Neural crest cell (in vitro differentiated cells): ENCODE measurements around the gene SLC22A2. TPM values are rescaled to one million over a fixed set of nuclear protein-coding genes. Genes with fewer than 3 reads are reported as not detected.

Experiments
- DNase-seq: peaks from one replicate; pipeline ENCODE4 v3.0.0; 2021; ENCODE audit warnings: low read depth, mixed read lengths, low spot score
- H3K27ac Mint-ChIP-seq: one replicate; pipeline ENCODE4 v1.8.0; 2021; ENCODE audit warnings: mild to moderate bottlenecking, mixed read lengths; ENCODE audit not compliant: unreplicated experiment
- H3K27me3 Mint-ChIP-seq: 2 replicates; pipeline ENCODE4 v1.8.0; 2021; ENCODE audit warnings: low read depth, mild to moderate bottlenecking, mixed read lengths
- H3K36me3 Mint-ChIP-seq: 2 replicates; pipeline ENCODE4 v1.8.0; 2021; ENCODE audit warnings: low read depth, mild to moderate bottlenecking, mixed read lengths
- H3K4me1 Mint-ChIP-seq: 2 replicates; pipeline ENCODE4 v1.8.0; 2021; ENCODE audit warnings: mixed read lengths
- H3K4me3 Mint-ChIP-seq: one replicate; pipeline ENCODE4 v1.8.0; 2021; ENCODE audit warnings: mild to moderate bottlenecking, mixed read lengths
- H3K9me3 Mint-ChIP-seq: 2 replicates; pipeline ENCODE4 v1.8.0; 2021; ENCODE audit warnings: mixed read lengths
- total RNA-seq: library from RNA; stranded (reverse); gene quantifications from 2 replicates; pipeline ENCODE4 v1.2.1, GENCODE V29; 2021
- TF ChIP-seq, protein P1 (sequence below): fragments of 200-600 bp; sonication (generic); conservative IDR thresholded peaks from 2 replicates; pipeline ENCODE4 v1.5.0; 2021; ENCODE audit warnings: antibody characterized with exemption, mild to moderate bottlenecking

Gene SLC22A2
- total RNA-seq, 1 donor from 2014 or later, result not detected

DNA sequence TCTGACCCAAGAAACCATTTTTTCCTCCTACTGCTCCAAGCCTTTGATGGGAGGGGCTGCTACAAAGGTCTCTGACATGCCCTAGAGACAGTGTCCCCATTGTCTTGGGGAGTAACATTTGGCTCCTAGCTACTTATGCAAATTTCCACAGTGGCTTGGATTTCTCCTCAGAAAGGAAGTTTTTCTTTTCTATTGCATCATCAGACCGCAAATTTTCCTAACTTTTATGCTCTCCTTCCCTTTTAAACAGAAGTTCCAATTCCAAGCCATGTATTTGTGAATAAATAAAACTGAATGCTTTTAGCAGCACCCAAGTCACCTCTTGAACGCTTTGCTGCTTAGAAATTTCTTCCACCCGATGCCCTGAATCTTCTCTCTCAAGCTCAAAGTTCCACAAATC lies 51.0 kb downstream of the SLC22A2 start:
- H3K27me3 Mint-ChIP-seq, result peaks cover 3% of the 10 kb centered on the region
- TF ChIP-seq, protein P1, sequence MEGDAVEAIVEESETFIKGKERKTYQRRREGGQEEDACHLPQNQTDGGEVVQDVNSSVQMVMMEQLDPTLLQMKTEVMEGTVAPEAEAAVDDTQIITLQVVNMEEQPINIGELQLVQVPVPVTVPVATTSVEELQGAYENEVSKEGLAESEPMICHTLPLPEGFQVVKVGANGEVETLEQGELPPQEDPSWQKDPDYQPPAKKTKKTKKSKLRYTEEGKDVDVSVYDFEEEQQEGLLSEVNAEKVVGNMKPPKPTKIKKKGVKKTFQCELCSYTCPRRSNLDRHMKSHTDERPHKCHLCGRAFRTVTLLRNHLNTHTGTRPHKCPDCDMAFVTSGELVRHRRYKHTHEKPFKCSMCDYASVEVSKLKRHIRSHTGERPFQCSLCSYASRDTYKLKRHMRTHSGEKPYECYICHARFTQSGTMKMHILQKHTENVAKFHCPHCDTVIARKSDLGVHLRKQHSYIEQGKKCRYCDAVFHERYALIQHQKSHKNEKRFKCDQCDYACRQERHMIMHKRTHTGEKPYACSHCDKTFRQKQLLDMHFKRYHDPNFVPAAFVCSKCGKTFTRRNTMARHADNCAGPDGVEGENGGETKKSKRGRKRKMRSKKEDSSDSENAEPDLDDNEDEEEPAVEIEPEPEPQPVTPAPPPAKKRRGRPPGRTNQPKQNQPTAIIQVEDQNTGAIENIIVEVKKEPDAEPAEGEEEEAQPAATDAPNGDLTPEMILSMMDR, result no peak
- H3K27ac Mint-ChIP-seq, result no peak overlapping the region
- no peak overlapping the region for H3K4me3 Mint-ChIP-seq
- DNase-seq, result no peak
- peaks cover 21% of the 10 kb centered on the region for H3K9me3 Mint-ChIP-seq
- H3K36me3 Mint-ChIP-seq, result peaks cover 9% of the 10 kb centered on the region
- H3K4me1 Mint-ChIP-seq, result no peaks in the 10 kb centered on the region

DNA sequence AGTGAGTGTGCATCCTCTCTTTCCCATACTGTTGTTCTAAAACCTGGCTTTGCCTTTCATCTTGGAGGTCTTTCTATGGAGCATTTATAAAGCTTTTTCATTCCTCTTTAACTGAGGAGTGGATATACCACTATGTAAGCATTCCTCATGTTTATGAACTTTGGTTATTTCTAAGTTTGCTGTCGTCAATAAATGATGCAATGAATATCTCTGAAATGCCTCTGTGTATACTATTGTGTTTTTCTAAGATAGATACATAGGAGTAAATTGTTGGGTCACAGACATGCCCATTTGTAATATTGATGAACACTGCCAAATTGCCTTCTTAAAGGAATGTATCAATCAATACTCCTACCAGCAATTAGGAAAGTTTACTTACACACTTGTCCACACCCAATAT lies 53.9 kb downstream of the SLC22A2 start:
- peaks cover 15% of the 10 kb centered on the region for H3K9me3 Mint-ChIP-seq
- H3K4me3 Mint-ChIP-seq, result no peak overlapping the region
- H3K36me3 Mint-ChIP-seq, result peaks cover 5% of the 10 kb centered on the region
- no peaks in the 10 kb centered on the region for H3K4me1 Mint-ChIP-seq
- no peak for DNase-seq
- no peaks in the 10 kb centered on the region for H3K27me3 Mint-ChIP-seq
- TF ChIP-seq, protein P1, result no peak
- H3K27ac Mint-ChIP-seq, result no peak overlapping the region

DNA sequence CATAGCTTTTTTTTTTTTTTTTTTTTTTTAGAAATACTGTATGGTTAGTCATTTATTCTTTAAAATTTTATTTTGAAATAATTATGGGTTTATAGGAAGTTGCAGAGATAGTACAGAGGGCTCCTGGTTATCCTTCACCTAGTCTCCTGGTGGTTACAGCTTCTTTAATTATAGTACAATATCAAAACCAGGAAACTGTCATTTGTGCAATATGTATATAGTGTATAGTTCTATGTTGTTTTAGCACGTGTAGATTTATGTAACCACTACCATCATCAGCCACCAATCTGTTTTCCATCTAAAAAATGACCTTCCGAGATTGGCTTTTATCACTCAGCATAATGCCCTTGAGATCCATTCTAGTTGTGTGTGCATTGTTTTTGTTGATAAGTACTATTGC lies 54.7 kb downstream of the SLC22A2 start:
- TF ChIP-seq, protein P1, result no peak
- no peak overlapping the region for H3K27ac Mint-ChIP-seq
- no peak overlapping the region for H3K4me3 Mint-ChIP-seq

DNA sequence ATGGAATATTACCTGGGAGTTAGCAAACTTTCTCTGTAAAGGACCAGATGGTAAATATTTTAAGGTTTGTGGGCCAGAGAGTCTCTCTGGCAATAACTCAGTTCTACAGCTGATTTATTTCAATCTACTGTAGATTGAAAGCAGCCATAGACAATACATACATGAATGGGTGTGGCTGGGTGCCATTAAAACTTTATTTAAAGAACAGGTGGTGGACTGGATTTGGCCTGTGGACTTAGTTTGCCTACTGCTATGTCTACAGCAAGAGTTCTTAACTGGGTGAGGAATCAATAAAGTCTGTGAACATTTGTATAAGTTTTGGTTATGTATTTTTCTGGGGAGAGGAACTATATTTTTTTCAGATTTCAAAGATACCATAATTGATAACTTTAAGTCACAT lies 55.1 kb downstream of the SLC22A2 start:
- peaks cover 5% of the 10 kb centered on the region for H3K36me3 Mint-ChIP-seq
- H3K4me1 Mint-ChIP-seq, result peaks cover 5% of the 10 kb centered on the region
- H3K27me3 Mint-ChIP-seq, result no peaks in the 10 kb centered on the region
- no peak overlapping the region for H3K4me3 Mint-ChIP-seq
- peaks cover 11% of the 10 kb centered on the region for H3K9me3 Mint-ChIP-seq
- no peak overlapping the region for H3K27ac Mint-ChIP-seq
- TF ChIP-seq, protein P1, result no peak
- DNase-seq, result no peak

More for the DNA sequence above, 54.7 kb downstream of the SLC22A2 start:
- H3K27me3 Mint-ChIP-seq, result no peaks in the 10 kb centered on the region
- peaks cover 1% of the 10 kb centered on the region for H3K4me1 Mint-ChIP-seq
- H3K9me3 Mint-ChIP-seq, result peaks cover 15% of the 10 kb centered on the region
- no peak for DNase-seq
- peaks cover 5% of the 10 kb centered on the region for H3K36me3 Mint-ChIP-seq

DNA sequence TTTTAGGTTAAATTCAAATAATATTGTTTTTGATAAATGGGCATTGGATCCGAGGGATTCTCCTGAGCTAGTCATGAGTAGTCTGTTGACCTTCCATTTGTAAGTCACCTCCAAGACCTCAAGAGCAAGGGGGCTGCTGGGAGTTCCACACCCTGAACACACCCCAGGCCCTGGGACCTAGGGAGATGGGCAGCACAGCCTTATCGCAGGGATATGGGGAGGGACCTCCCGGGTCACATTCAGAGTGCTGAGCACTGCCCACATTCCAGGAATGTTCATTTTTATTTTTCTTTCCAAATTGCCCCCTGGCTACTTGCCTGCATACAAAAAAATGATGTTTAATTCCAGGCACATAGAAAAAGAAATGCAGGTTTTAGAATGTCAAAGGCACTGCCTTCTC lies 55.5 kb downstream of the SLC22A2 start:
- Mint-ChIP-seq H3K27ac (no peak overlapping the region), H3K9me3 (peaks cover 8% of the 10 kb centered on the region), H3K27me3 (no peaks in the 10 kb centered on the region), H3K36me3 (peaks cover 3% of the 10 kb centered on the region), H3K4me3 (no peak overlapping the region), H3K4me1 (peaks cover 7% of the 10 kb centered on the region)
- DNase-seq, result no peak
- TF ChIP-seq, protein P1, result no peak

DNA sequence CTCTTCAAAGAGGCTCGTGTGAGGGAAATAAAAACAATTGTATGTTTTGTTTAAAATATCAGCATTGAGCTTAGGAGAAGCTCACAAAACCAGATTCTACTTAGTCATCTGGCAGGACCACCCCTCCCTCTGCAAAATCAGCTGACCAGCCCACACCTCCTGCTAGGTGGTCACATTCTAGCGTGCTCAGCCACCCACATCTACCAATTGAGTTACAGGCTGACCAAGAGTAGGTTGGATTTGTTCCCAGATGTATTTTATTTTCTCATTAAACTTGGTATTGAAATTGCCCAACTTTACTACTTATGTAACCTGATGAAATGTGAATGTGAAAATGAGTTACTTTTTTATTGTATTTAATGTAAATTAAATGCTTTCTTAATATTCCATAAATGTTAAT lies 56.2 kb downstream of the SLC22A2 start:
- Mint-ChIP-seq H3K9me3 (peaks cover 3% of the 10 kb centered on the region), H3K4me3 (no peak overlapping the region), H3K4me1 (peaks cover 7% of the 10 kb centered on the region), H3K36me3 (no peaks in the 10 kb centered on the region), H3K27me3 (no peaks in the 10 kb centered on the region), H3K27ac (no peak overlapping the region)
- TF ChIP-seq, protein P1, result no peak
- no peak for DNase-seq
